GM21529 (cell line): ENCODE measurements around the gene TMEM143.
"Not testable (repeated sequence)": the region's sequence is repeated elsewhere in the genome, so short reads cannot be mapped to it uniquely, and the experiment has no call there.

Experiments used
- ATAC-seq: cut with Tn5 transposase; IDR thresholded peaks from one replicate; pipeline ENCODE4 v1.9.1; 2021; ENCODE audit not compliant: unreplicated experiment

TMEM143 gene

GRCh38 chr19:48332351-48332661, 31.4 kb downstream of the TMEM143 start:
- no peak for ATAC-seq

GRCh38 chr19:48330012-48330681, 33.6 kb downstream of the TMEM143 start:
- peak; percentile 27 for ATAC-seq

- ATAC-seq = no peak
Measured at GRCh38 chr19:48329167-48329891, 34.4 kb downstream of the TMEM143 start.

GRCh38 chr19:48325265-48325910, 38.4 kb downstream of the TMEM143 start, which contains the start of gene EMP3:
EMP3 (plus strand) TSS chr19:48325552; CDS start chr19:48326845, 1,293 bp downstream.
- no peak for ATAC-seq

GRCh38 chr19:48321622-48322591, 41.8 kb downstream of the TMEM143 start:
- peak; percentile 64 for ATAC-seq

GRCh38 chr19:48321372-48321621, 42.4 kb downstream of the TMEM143 start:
- ATAC-seq = no peak

- ATAC-seq = no peak
Measured at GRCh38 chr19:48319647-48320541, 43.8 kb downstream of the TMEM143 start.

GRCh38 chr19:48318286-48318987, 45.3 kb downstream of the TMEM143 start:
- ATAC-seq = no peak

- ATAC-seq = not testable (repeated sequence)
Measured at GRCh38 chr19:48317708-48317960, 46.1 kb downstream of the TMEM143 start.

GRCh38 chr19:48315712-48316111, 48.0 kb downstream of the TMEM143 start:
- ATAC-seq = no peak

- no peak for ATAC-seq
Measured at GRCh38 chr19:48311384-48311783, 52.4 kb downstream of the TMEM143 start.

GRCh38 chr19:48310227-48310626, 53.5 kb downstream of the TMEM143 start:
- ATAC-seq = no peak

GRCh38 chr19:48309731-48310130, 54.0 kb downstream of the TMEM143 start:
- ATAC-seq = not testable (repeated sequence)

- no peak for ATAC-seq
Measured at GRCh38 chr19:48308631-48309586, 54.8 kb downstream of the TMEM143 start.

- ATAC-seq = no peak
Measured at GRCh38 chr19:48303866-48304265, 59.9 kb downstream of the TMEM143 start.

GRCh38 chr19:48303367-48303766, 60.4 kb downstream of the TMEM143 start:
- ATAC-seq = no peak

GRCh38 chr19:48302600-48302959, 61.2 kb downstream of the TMEM143 start:
- ATAC-seq = no peak

GRCh38 chr19:48301886-48302599, 61.7 kb downstream of the TMEM143 start:
- ATAC-seq = no peak
